NB4 (cell line): ENCODE results near the gene RNF125.

ENCODE experiments used
- MYC ChIP-seq: IDR thresholded peaks from 2 replicates; pipeline ENCODE4 v1.6.1; 2011; ENCODE audit warnings: low read depth, low read length
- POLR2A ChIP-seq: IDR thresholded peaks from 2 replicates; pipeline ENCODE4 v1.6.1; 2011; ENCODE audit warnings: mild to moderate bottlenecking; ENCODE audit not compliant: insufficient read length; ENCODE audit errors: extremely low read depth
- TF ChIP-seq, protein P1 (sequence below): IDR thresholded peaks from one replicate; pipeline ENCODE4 v1.5.1; 2012; ENCODE audit warnings: low read depth, low read length

DNA sequence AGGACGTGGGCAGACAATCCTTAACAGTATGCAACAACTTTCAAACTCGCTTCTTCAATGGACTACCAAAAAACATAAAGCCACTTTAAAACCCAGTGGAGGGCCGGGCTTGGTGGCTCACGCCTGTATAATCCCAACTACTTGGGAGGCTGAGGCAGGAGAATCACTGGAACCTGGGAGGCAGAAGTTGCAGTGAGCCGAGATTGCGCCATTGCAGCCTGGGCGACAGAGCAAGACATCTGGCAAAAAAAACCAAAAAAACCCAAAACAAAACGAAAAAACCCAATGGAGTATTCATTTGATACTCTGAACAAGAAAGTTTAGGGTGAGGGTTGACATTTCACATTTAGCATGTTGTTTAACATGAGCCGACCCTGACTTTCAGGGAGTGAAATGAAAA is 14.0 kb downstream of the RNF125 start:
- TF ChIP-seq MYC (no peak), POLR2A (no peak)
- TF ChIP-seq, protein P1, sequence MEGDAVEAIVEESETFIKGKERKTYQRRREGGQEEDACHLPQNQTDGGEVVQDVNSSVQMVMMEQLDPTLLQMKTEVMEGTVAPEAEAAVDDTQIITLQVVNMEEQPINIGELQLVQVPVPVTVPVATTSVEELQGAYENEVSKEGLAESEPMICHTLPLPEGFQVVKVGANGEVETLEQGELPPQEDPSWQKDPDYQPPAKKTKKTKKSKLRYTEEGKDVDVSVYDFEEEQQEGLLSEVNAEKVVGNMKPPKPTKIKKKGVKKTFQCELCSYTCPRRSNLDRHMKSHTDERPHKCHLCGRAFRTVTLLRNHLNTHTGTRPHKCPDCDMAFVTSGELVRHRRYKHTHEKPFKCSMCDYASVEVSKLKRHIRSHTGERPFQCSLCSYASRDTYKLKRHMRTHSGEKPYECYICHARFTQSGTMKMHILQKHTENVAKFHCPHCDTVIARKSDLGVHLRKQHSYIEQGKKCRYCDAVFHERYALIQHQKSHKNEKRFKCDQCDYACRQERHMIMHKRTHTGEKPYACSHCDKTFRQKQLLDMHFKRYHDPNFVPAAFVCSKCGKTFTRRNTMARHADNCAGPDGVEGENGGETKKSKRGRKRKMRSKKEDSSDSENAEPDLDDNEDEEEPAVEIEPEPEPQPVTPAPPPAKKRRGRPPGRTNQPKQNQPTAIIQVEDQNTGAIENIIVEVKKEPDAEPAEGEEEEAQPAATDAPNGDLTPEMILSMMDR, result no peak
